Measurements from ENCODE around the gene NMS. TPM values are rescaled to one million over a fixed set of nuclear protein-coding genes. Genes with fewer than 3 reads are reported as not detected.

The NMS gene
- total and polyA plus RNA-seq, 2 of the 13 experiments (the other 11 are each of a cell fraction or from before 2014, with no cell fraction given) = not detected

GRCh38 chr2:100484390-100484789 is 14.1 kb downstream of the NMS start:
- Histone ChIP-seq H2AFZ (ENCODE audit: low read length) (no peak overlapping the region), H3K9me3 (ENCODE audit: low read length) (no peaks in the 10 kb centered on the region), H3K27ac (ENCODE audit: extremely low read length, insufficient read depth, low read length) (no peak overlapping the region), H3K79me2 (ENCODE audit: insufficient read depth, low read length) (no peaks in the 10 kb centered on the region), H3K36me3 (replicated peaks in 1 of 2; ENCODE audit: control insufficient read depth in 1 of 2, insufficient read depth in 2 of 2, low read length in 2 of 2) (no peaks in the 10 kb centered on the region), H3K4me1 (ENCODE audit: insufficient read depth, low read length) (no peaks in the 10 kb centered on the region), H3K4me2 (ENCODE audit: low read depth, low read length) (no peak overlapping the region), H3K9ac (ENCODE audit: insufficient read depth, low read depth, low read length) (no peak overlapping the region), H4K20me1 (ENCODE audit: insufficient read depth, low read length) (no peaks in the 10 kb centered on the region), H3K4me3 (replicated peaks in 1 of 3; ENCODE audit: insufficient read depth in 1 of 3, low read depth in 2 of 3, low read length in 3 of 3) (no peak overlapping the region), H3K27me3 (ENCODE audit: control insufficient read depth in 1 of 2, insufficient read depth in 2 of 2, low read length in 2 of 2) (peaks cover 3 to 10% of the 10 kb centered on the region in 2 experiments; a peak in 2 of 5 replicates)
- ChIA-PET POLR2A (no interaction called here), CTCF (ENCODE audit: low intra/inter-chr PET ratio, low total read pairs) (no interaction called here)
- in situ Hi-C loops (cut with HindIII; ENCODE audit: extremely low pct_ligation_motif_present, low pct_unique_long_range_greater_than_20kb) = no loop called here
- no peak for TF ChIP-seq GPBP1L1 (CRISPR knock-in tag; IDR thresholded peaks at IDR 0.05)
- no peak for TF ChIP-seq TSC22D2 (CRISPR knock-in tag; IDR thresholded peaks at IDR 0.05; ENCODE audit: borderline replicate concordance)
- TF ChIP-seq ZFP36L1 (CRISPR knock-in tag; IDR thresholded peaks at IDR 0.05) = no peak
- no peak for TF ChIP-seq HCFC1 (IDR thresholded peaks at IDR 0.05; ENCODE audit: low read depth, low read length)
- TF ChIP-seq ZNF512 (CRISPR knock-in tag; IDR thresholded peaks at IDR 0.05) = no peak
- no peak for TF ChIP-seq MXD3 (CRISPR knock-in tag; IDR thresholded peaks at IDR 0.05)
- no peak for TF ChIP-seq ZNF530 (CRISPR knock-in tag; IDR thresholded peaks at IDR 0.05; ENCODE audit: low read depth)
- no peak for TF ChIP-seq ZBTB34 (CRISPR knock-in tag; IDR thresholded peaks at IDR 0.05)
- TF ChIP-seq TAF15 (IDR thresholded peaks at IDR 0.05; ENCODE audit: low read depth, low read length, poor library complexity, severe bottlenecking) = no peak
- TF ChIP-seq ZNF432 (CRISPR knock-in tag; IDR thresholded peaks at IDR 0.05; ENCODE audit: borderline replicate concordance) = no peak
- TF ChIP-seq NR0B2 (CRISPR knock-in tag; IDR thresholded peaks at IDR 0.05) = no peak
- no peak for TF ChIP-seq NCOA2 (CRISPR knock-in tag; IDR thresholded peaks at IDR 0.05)
- no peak for TF ChIP-seq TCF7 (IDR thresholded peaks at IDR 0.05; ENCODE audit: low read depth)
- DNase-seq (ENCODE audit: low spot score) (no peak), FAIRE-seq (no peak), ATAC-seq (no peak)
- 16% methylated on average over 5 of the region's 5 CpGs for WGBS (ENCODE audit: low lambda C conversion rate)
- intact Hi-C loops (cut with micrococcal nuclease; ENCODE audit: unreplicated experiment) = no loop called here
- BruUV-seq (replicated peaks) = no TSS peak
